GM12864 (cell line): Measurements from ENCODE around the gene ZCCHC14.
"Not testable (repeated sequence)": the region's sequence is repeated elsewhere in the genome, so short reads cannot be mapped to it uniquely, and the experiment has no call there.

Source experiments
- DNase-seq: peaks from one replicate; pipeline ENCODE4 v3.0.0-alpha.2; 2011; ENCODE audit warnings: low read depth
- H3K4me3 ChIP-seq: 2 replicates; pipeline ENCODE4 v1.5.1; 2011; ENCODE audit warnings: mild to moderate bottlenecking, low read depth, low read length, control low read depth
- CTCF ChIP-seq: IDR thresholded peaks from 2 replicates; pipeline ENCODE4 v1.5.1; 2011; ENCODE audit warnings: low read depth, mild to moderate bottlenecking, moderate library complexity, low read length, control low read depth, inconsistent platforms; ENCODE audit errors: missing control alignments

The ZCCHC14 gene

GRCh38 chr16:87387942-87388817, 104.6 kb downstream of the ZCCHC14 start:
- TF ChIP-seq CTCF: no peak
- DNase-seq: peak; percentile 97
- peak overlapping the region; percentile 21 for H3K4me3 ChIP-seq

GRCh38 chr16:87384875-87385167, 108.0 kb downstream of the ZCCHC14 start:
- not testable (repeated sequence) for DNase-seq
- peak overlapping the region; percentile 67 for H3K4me3 ChIP-seq

DNA sequence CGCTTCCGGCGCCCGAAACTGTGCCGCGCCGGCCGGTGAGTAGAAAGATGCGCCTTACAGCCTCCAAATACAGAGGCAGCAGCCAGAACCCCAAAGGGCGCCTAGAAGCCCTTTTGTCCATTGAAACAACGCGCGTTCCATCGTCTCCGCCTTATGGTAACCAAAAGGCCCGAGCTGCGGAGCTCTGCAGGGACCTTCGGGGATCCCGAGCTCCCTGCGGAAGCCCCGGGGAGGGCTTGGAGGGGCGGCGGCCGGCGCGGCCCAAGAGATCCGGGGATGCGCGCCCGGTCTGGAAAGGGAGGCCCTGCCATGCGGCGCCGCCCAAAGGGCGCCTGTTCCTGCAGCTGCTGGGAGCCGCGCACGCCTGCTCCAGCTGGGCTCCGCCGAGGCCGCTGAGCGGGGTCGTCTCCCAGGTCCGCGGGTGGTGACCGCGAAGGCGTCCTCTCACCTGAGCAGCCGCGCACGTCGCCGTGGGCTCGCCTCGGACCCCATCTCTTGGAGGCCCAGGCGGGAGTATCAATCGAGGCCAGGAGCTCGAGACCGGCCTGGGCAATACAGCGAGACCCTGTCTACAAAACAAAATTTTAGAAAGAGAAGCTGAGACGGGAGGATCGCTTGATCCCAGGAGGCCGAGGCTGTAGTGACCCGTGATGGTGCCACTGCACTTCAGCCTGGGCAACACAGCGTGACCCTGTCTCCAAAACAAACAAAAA, 108.5 kb downstream of the ZCCHC14 start:
- TF ChIP-seq CTCF: no peak
- no peak for DNase-seq
- H3K4me3 ChIP-seq: peak overlapping the region; percentile 67

GRCh38 chr16:87383505-87384161, 109.2 kb downstream of the ZCCHC14 start, which contains the start of gene FBXO31:
Gene FBXO31 (minus strand): TSS chr16:87383776. CDS start chr16:87383744, 32 bp downstream.
- DNase-seq: peak; percentile 73
- peak within 1 kb of the TSS; percentile 81 for H3K4me3 ChIP-seq
- TF ChIP-seq CTCF: no peak

DNA sequence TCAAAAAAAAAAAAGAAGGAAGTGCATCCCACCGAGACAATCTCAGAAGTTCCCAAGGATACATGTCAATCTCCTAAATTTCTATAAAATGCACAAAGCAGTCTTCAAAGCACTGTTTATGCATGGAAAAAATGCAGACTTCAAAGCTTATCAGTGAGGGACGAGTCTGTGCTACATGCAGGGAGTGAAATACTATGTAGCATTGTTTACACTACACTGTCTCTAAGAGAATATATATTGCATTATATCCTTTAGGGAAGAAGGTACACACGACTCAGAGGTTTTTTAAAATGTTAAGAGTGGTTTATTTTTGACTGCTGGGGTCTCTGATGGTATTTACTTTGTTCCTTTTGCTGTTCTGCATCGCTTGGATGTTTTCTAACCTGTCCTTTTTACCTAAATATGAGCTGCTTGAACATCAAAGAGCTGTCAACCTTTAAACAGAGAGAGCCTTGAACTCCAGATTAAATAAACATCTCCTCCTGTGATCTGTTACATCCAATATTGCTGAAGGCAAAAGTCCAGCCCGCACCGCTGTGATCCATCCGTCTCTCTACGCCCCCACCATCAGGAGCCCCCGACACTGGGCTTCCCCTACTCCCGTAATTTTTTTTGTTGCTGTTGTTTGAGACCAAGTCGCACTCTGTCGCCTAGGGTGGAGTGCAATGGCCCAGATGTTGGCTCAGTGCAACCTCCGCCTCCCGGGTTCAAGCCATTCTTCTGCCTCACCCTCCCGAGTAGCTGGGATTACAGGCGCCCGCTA, 110.6 kb downstream of the ZCCHC14 start:
- no peak for TF ChIP-seq CTCF
- H3K4me3 ChIP-seq: peak overlapping the region; percentile 81
- no peak for DNase-seq

DNA sequence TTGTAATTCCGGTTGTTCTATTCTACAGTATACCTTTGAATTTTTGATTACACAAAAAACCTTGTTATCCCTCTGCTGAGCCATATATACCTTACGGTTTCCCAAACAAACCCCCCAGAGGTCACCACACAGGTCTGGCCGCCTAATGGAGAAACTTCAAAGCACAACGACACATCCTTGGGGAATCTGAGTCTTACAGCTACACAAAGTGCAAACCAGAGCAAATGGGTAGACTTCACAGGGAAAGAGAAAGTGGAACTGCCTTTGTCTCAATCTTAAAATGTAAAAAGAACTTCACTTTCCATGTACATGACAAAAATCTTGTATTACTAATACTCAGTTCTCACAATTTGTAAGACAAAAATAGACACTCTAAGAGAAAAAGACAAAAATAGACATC, 111.9 kb downstream of the ZCCHC14 start:
- H3K4me3 ChIP-seq: peak overlapping the region; percentile 32; the same call in 1 of the 2 replicates
- no peak for DNase-seq
- TF ChIP-seq CTCF: no peak
